ENCODE data around the gene TBXAS1.
"Not testable (repeated sequence)": the region's sequence is repeated elsewhere in the genome, so short reads cannot be mapped to it uniquely, and the experiment has no call there.

TBXAS1 gene

DNA sequence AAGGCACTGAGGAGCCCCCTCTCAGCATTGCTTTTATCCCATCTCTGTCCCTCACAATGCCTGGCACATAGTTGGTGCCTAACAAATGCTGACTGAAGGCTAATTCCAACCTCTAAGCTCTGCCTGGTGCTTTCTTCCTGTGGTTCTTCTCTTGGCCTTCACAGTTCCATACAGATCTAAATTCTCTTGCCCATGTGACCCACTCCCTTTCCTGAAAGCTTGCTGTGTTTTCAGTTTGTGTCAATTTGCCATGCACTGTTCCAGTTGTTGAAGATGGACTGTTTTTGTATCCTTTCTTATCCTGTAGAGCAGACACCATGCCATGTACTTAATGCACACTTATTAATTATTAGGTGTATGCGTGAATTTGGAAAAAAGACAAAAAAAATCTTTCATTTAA lies 9.2 kb downstream of the TBXAS1 start:
- TF ChIP-seq, protein P1, sequence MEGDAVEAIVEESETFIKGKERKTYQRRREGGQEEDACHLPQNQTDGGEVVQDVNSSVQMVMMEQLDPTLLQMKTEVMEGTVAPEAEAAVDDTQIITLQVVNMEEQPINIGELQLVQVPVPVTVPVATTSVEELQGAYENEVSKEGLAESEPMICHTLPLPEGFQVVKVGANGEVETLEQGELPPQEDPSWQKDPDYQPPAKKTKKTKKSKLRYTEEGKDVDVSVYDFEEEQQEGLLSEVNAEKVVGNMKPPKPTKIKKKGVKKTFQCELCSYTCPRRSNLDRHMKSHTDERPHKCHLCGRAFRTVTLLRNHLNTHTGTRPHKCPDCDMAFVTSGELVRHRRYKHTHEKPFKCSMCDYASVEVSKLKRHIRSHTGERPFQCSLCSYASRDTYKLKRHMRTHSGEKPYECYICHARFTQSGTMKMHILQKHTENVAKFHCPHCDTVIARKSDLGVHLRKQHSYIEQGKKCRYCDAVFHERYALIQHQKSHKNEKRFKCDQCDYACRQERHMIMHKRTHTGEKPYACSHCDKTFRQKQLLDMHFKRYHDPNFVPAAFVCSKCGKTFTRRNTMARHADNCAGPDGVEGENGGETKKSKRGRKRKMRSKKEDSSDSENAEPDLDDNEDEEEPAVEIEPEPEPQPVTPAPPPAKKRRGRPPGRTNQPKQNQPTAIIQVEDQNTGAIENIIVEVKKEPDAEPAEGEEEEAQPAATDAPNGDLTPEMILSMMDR (conservative IDR thresholded peaks at IDR 0.05), result no peak
- H3K27ac ChIP-seq, result no peak overlapping the region

DNA sequence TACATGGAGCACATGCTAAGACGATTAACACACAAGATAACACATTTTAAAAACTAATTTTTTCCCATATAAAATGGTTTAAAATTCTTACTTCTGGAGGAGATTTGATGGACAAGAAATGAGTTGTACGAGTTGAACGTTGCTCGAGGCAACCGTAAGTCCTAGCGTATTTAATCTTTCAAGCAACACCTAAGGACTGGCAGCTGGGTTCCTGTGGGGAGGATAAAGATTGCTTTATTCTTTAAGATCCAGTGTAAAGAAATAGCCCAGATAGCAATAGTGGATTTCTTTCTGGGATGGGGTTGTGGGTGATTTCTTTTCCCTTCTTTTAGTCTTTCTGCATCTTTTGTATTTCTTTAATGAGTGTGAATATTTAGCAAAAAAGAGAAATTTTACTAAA lies 9.8 kb downstream of the TBXAS1 start:
- TF ChIP-seq, protein P1 (conservative IDR thresholded peaks at IDR 0.05), result no peak
- H3K27ac ChIP-seq, result no peak overlapping the region

DNA sequence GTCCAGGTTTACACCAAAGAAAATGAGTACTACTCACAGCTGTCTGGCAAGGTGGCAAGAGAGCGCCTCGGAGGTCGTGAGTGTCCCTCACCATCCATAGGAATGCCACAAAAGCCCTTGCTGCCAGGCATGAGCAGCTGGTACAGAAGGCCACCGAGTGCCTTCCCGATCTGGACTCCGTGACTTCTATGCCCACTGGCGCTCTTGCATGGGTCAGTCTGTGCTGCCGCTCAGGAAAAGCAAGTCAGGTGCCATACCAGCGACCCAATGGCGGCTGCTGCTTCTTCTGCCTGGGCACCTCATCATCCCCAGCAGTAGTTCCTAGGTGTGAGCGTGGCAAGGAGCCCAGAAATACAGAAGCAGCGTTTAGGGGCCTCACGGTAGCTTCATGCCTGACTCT lies 11.7 kb downstream of the TBXAS1 start:
- H3K27ac ChIP-seq, result no peak overlapping the region
- TF ChIP-seq, protein P1 (conservative IDR thresholded peaks at IDR 0.05), result no peak

DNA sequence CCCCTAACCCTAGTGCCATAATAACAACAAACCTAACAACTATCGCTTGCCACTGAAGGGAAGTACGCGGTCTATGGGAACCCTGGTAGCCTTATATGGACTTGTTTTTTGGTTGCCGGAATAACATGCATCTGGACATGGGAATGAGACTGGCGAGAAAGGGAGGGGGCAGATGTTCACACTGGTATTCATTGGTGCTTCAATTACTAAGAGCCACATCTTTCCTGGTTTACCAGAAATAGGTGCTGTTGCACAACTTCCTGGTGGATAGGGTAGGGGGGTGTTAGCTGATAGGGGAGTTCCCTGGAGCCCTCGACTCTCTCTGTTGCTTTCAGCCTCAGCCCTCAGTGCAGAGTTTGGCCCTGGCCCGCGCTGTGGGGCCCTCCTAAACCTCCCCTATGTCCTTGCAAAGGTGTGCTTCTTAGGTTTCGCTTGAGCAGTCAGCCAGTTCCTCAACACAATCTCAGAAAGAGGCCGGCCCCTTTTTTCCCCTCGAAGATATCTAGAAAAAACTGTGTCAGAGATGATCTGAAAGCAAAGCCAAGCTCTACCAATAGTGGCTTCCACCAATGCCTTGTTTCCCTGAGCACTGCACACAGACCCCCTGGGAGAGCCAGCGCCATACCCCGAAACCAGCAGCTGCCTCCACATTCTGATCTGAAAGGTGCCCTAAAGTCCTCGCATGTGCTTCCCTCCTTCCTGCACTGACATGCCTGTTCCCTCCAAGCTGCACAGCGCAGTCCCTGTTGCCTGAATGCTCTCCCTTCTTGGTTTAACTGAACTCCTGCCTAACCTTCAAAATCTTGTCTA lies 13.5 kb downstream of the TBXAS1 start:
- no peak overlapping the region for H3K27ac ChIP-seq
- TF ChIP-seq, protein P1 (conservative IDR thresholded peaks at IDR 0.05), result no peak

DNA sequence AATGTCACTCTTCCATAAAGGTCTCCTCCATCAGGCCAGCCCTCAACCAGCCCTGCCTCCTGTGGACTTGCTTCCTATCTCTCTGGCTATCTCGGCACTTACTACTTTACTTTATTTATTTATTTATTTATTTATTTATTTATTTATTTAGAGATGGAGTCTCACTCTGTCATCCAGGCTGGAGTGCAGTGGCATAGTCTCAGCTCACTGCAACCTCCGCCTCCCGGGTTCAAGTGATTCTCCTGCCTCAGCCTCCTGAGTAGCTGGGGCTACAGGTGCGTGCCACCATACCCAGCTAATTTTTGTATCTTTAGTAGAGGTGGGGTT lies 14.1 kb downstream of the TBXAS1 start:
- H3K27ac ChIP-seq, result not testable (repeated sequence)

DNA sequence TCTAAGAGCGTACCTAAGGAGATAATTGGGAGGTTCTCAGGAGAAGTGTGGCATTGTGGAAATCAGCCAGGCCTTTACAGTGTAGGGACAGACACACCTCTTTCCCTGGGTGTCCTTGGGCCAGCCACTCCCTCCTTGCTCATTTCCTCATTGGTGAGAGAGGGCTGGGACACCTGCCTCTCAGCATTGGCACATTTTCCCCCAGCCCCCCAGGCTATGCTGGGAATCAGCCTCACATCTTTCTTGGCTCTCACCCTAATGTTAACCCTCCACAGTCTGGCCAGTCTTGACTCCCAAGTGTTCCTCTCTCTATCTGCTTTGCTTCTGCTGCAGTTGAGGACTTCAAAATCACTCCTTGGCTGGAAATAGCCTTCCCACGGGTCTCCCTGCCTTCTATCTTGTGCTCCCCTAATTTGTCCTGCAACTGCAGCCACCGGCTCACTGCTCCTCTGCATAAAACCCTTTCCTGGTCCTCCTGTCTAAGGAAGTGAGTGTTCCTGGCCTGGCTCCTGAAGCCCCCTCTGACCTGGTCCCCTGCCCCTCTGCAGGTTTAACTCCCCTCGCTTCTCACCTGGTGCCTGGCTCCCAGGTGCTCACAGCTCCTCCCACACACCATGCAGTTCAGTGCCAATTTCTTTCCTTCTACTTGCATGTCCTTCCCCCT lies 15.8 kb downstream of the TBXAS1 start:
- H3K27ac ChIP-seq, result no peak overlapping the region
- TF ChIP-seq, protein P1 (conservative IDR thresholded peaks at IDR 0.05), result no peak

DNA sequence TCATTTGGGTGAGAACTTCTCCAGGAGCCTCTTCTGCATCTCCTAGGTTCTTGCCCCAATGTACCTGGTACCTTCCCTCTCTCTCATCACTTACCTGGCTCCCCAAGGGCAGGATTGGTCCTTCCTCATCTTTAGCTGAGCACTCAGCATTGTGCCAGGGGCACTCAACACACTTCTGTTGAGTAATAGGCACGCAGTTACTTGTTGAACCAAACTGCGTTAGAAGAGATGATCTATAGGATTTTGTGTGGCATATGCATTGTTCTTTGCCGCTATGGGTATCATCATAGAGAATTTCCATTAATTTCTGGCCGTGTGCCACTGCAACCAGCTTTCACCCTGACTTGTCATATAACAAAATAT lies 16.4 kb downstream of the TBXAS1 start:
- no peak overlapping the region for H3K27ac ChIP-seq

More for the DNA sequence above, 16.4 kb downstream of the TBXAS1 start:
- TF ChIP-seq, protein P1 (conservative IDR thresholded peaks at IDR 0.05), result no peak
